Loucy (cell line): Measurements from ENCODE around the gene PRKN.

Source experiments
- EZH2phosphoT487 ChIP-seq: fragments of 200-600 bp; IDR thresholded peaks from 2 replicates; pipeline ENCODE4 v1.6.1; 2018; ENCODE audit warnings: antibody characterized with exemption, mild to moderate bottlenecking, moderate library complexity, borderline replicate concordance
- TF ChIP-seq, protein P1 (sequence below): fragments of 200-600 bp; sonication (generic); conservative IDR thresholded peaks from 2 replicates; pipeline ENCODE4 v1.5.1; 2014; ENCODE audit warnings: mild to moderate bottlenecking, antibody characterized with exemption, low read length

DNA sequence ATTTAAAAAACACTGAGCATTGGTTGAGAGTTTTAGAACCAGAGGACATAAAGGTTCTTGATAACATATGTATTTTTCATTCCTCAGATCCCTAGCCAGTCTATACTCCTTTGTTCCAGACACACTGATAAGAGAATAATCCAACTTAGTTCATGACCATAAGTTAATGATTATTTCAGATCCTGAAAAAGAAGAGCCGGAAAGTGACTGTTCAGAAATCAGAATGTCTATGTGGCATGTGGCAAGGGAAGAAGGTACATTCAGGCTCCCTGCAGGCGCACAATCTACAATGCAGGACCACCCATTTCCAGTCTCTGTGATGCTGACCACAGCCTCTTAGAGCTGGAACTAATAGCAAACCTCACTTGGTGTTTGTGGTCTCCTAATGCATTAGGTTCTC, 787.0 kb downstream of the PRKN start:
- TF ChIP-seq, protein P1, sequence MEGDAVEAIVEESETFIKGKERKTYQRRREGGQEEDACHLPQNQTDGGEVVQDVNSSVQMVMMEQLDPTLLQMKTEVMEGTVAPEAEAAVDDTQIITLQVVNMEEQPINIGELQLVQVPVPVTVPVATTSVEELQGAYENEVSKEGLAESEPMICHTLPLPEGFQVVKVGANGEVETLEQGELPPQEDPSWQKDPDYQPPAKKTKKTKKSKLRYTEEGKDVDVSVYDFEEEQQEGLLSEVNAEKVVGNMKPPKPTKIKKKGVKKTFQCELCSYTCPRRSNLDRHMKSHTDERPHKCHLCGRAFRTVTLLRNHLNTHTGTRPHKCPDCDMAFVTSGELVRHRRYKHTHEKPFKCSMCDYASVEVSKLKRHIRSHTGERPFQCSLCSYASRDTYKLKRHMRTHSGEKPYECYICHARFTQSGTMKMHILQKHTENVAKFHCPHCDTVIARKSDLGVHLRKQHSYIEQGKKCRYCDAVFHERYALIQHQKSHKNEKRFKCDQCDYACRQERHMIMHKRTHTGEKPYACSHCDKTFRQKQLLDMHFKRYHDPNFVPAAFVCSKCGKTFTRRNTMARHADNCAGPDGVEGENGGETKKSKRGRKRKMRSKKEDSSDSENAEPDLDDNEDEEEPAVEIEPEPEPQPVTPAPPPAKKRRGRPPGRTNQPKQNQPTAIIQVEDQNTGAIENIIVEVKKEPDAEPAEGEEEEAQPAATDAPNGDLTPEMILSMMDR, result no peak
- no peak for TF ChIP-seq EZH2phosphoT487
